Stimulated activated memory B cell treated with anti-CD40 and anti-IgM and Interleukin-4, amounts not matched to agents 10 μg/mL and 1 μg/mL and 100 μg/mL, for 72 hours (primary cell): ENCODE results near the gene DNAH14.
"Not testable (repeated sequence)": the region's sequence is repeated elsewhere in the genome, so short reads cannot be mapped to it uniquely, and the experiment has no call there.

ENCODE experiments used
- ATAC-seq: fragments of 150-1000 bp; cut with Tn5 transposase; 2 replicates; pipeline ENCODE4 v1.10.0; 2021
- H3K27ac Mint-ChIP-seq: one replicate; pipeline ENCODE4 v1.8.0; 2022; ENCODE audit warnings: mild to moderate bottlenecking, mixed read lengths
- H3K27me3 Mint-ChIP-seq: one replicate; pipeline ENCODE4 v1.8.0; 2022; ENCODE audit warnings: mixed read lengths
- H3K36me3 Mint-ChIP-seq: one replicate; pipeline ENCODE4 v1.8.0; 2022; ENCODE audit warnings: mixed read lengths
- H3K4me1 Mint-ChIP-seq: one replicate; pipeline ENCODE4 v1.8.0; 2022; ENCODE audit warnings: mixed read lengths
- H3K4me3 Mint-ChIP-seq: one replicate; pipeline ENCODE4 v1.8.0; 2022; ENCODE audit warnings: mild to moderate bottlenecking, moderate library complexity, mixed read lengths
- H3K9me3 Mint-ChIP-seq: one replicate; pipeline ENCODE4 v1.8.0; 2022; ENCODE audit warnings: mixed read lengths

DNAH14 gene

GRCh38 chr1:225277445-225277844 is 348.0 kb downstream of the DNAH14 start:
- Mint-ChIP-seq H3K9me3 (peaks cover 9% of the 10 kb centered on the region), H3K27ac (no peak overlapping the region), H3K36me3 (no peaks in the 10 kb centered on the region), H3K4me3 (no peak overlapping the region), H3K27me3 (peaks cover 19% of the 10 kb centered on the region), H3K4me1 (no peaks in the 10 kb centered on the region)
- no peak for ATAC-seq

- H3K9me3 Mint-ChIP-seq = peaks cover 9% of the 10 kb centered on the region
- ATAC-seq = no peak
Observed at GRCh38 chr1:225280563-225280962, 351.1 kb downstream of the DNAH14 start.

GRCh38 chr1:225290244-225290643 is 360.8 kb downstream of the DNAH14 start:
- no peak overlapping the region for H3K27ac Mint-ChIP-seq
- ATAC-seq = no peak
- no peak overlapping the region for H3K4me3 Mint-ChIP-seq
- no peaks in the 10 kb centered on the region for H3K4me1 Mint-ChIP-seq
- peaks cover 30% of the 10 kb centered on the region for H3K27me3 Mint-ChIP-seq
- H3K9me3 Mint-ChIP-seq = peaks cover 22% of the 10 kb centered on the region
- peaks cover 6% of the 10 kb centered on the region for H3K36me3 Mint-ChIP-seq

More at GRCh38 chr1:225280563-225280962, 351.1 kb downstream of the DNAH14 start:
- no peaks in the 10 kb centered on the region for H3K4me1 Mint-ChIP-seq
- H3K27ac Mint-ChIP-seq = no peak overlapping the region
- H3K27me3 Mint-ChIP-seq = peaks cover 24% of the 10 kb centered on the region
- no peaks in the 10 kb centered on the region for H3K36me3 Mint-ChIP-seq
- no peak overlapping the region for H3K4me3 Mint-ChIP-seq

- Mint-ChIP-seq H3K4me1 (no peaks in the 10 kb centered on the region), H3K27ac (no peak overlapping the region), H3K36me3 (peaks cover 17% of the 10 kb centered on the region), H3K9me3 (peaks cover 22% of the 10 kb centered on the region), H3K4me3 (no peak overlapping the region), H3K27me3 (peaks cover 53% of the 10 kb centered on the region)
- ATAC-seq = no peak
Observed at GRCh38 chr1:225299624-225300023, 370.1 kb downstream of the DNAH14 start.

GRCh38 chr1:225300381-225300780 is 370.9 kb downstream of the DNAH14 start:
- Mint-ChIP-seq H3K36me3 (peaks cover 10% of the 10 kb centered on the region), H3K27ac (no peak overlapping the region), H3K9me3 (peaks cover 14% of the 10 kb centered on the region), H3K4me1 (no peaks in the 10 kb centered on the region), H3K27me3 (peaks cover 45% of the 10 kb centered on the region), H3K4me3 (no peak overlapping the region)
- no peak for ATAC-seq

GRCh38 chr1:225304996-225305395 is 375.5 kb downstream of the DNAH14 start:
- H3K4me1 Mint-ChIP-seq = no peaks in the 10 kb centered on the region
- H3K9me3 Mint-ChIP-seq = no peaks in the 10 kb centered on the region
- no peaks in the 10 kb centered on the region for H3K36me3 Mint-ChIP-seq
- H3K27me3 Mint-ChIP-seq = peaks cover 2% of the 10 kb centered on the region
- H3K27ac Mint-ChIP-seq = no peak overlapping the region
- no peak for ATAC-seq
- no peak overlapping the region for H3K4me3 Mint-ChIP-seq

GRCh38 chr1:225310544-225310943 is 381.1 kb downstream of the DNAH14 start:
- ATAC-seq, H3K4me3 Mint-ChIP-seq, H3K27ac Mint-ChIP-seq, H3K36me3 Mint-ChIP-seq, H3K9me3 Mint-ChIP-seq, H3K4me1 Mint-ChIP-seq: not testable (repeated sequence)
- peaks cover 12% of the 10 kb centered on the region for H3K27me3 Mint-ChIP-seq

- H3K27me3 Mint-ChIP-seq = peaks cover 12% of the 10 kb centered on the region
- no peak overlapping the region for H3K4me3 Mint-ChIP-seq
- peak; percentile 64 for ATAC-seq
- no peak overlapping the region for H3K27ac Mint-ChIP-seq
- peaks cover 8% of the 10 kb centered on the region for H3K36me3 Mint-ChIP-seq
- peaks cover 4% of the 10 kb centered on the region for H3K9me3 Mint-ChIP-seq
- H3K4me1 Mint-ChIP-seq = no peaks in the 10 kb centered on the region
Observed at GRCh38 chr1:225318706-225319575, 389.5 kb downstream of the DNAH14 start.

- peaks cover 2% of the 10 kb centered on the region for H3K9me3 Mint-ChIP-seq
- no peak overlapping the region for H3K27ac Mint-ChIP-seq
- peaks cover 4% of the 10 kb centered on the region for H3K36me3 Mint-ChIP-seq
- ATAC-seq = no peak
- no peaks in the 10 kb centered on the region for H3K4me1 Mint-ChIP-seq
- H3K4me3 Mint-ChIP-seq = no peak overlapping the region
- peaks cover 7% of the 10 kb centered on the region for H3K27me3 Mint-ChIP-seq
Observed at GRCh38 chr1:225319871-225320270, 390.4 kb downstream of the DNAH14 start.

- Mint-ChIP-seq H3K27me3 (no peaks in the 10 kb centered on the region), H3K36me3 (no peaks in the 10 kb centered on the region), H3K27ac (no peak overlapping the region), H3K9me3 (no peaks in the 10 kb centered on the region), H3K4me3 (no peak overlapping the region), H3K4me1 (no peaks in the 10 kb centered on the region)
- no peak for ATAC-seq
Observed at GRCh38 chr1:225321784-225322183, 392.3 kb downstream of the DNAH14 start.

GRCh38 chr1:225329041-225329440 is 399.6 kb downstream of the DNAH14 start:
- no peak overlapping the region for H3K4me3 Mint-ChIP-seq
- H3K9me3 Mint-ChIP-seq = no peaks in the 10 kb centered on the region

GRCh38 chr1:225329996-225330395 is 400.5 kb downstream of the DNAH14 start:
- not testable (repeated sequence) for H3K4me3 Mint-ChIP-seq, H3K27ac Mint-ChIP-seq, H3K36me3 Mint-ChIP-seq, H3K4me1 Mint-ChIP-seq, H3K9me3 Mint-ChIP-seq, ATAC-seq
- H3K27me3 Mint-ChIP-seq = peaks cover 12% of the 10 kb centered on the region

More at GRCh38 chr1:225329041-225329440, 399.6 kb downstream of the DNAH14 start:
- Mint-ChIP-seq H3K4me1 (no peaks in the 10 kb centered on the region), H3K36me3 (no peaks in the 10 kb centered on the region), H3K27ac (no peak overlapping the region), H3K27me3 (peaks cover 12% of the 10 kb centered on the region)
- no peak for ATAC-seq

GRCh38 chr1:225332686-225333085 is 403.2 kb downstream of the DNAH14 start:
- no peak for ATAC-seq
- H3K9me3 Mint-ChIP-seq = no peaks in the 10 kb centered on the region
- H3K36me3 Mint-ChIP-seq = no peaks in the 10 kb centered on the region
- peaks cover 3% of the 10 kb centered on the region for H3K27me3 Mint-ChIP-seq
- H3K4me1 Mint-ChIP-seq = no peaks in the 10 kb centered on the region
- H3K4me3 Mint-ChIP-seq = no peak overlapping the region
- no peak overlapping the region for H3K27ac Mint-ChIP-seq

- not testable (repeated sequence) for H3K4me3 Mint-ChIP-seq, H3K36me3 Mint-ChIP-seq, H3K9me3 Mint-ChIP-seq, H3K27ac Mint-ChIP-seq, ATAC-seq, H3K4me1 Mint-ChIP-seq, H3K27me3 Mint-ChIP-seq
Observed at GRCh38 chr1:225335098-225335778, 405.8 kb downstream of the DNAH14 start.

- ATAC-seq = no peak
- Mint-ChIP-seq H3K27ac (no peak overlapping the region), H3K27me3 (peaks cover 24% of the 10 kb centered on the region), H3K36me3 (no peaks in the 10 kb centered on the region), H3K9me3 (no peaks in the 10 kb centered on the region), H3K4me1 (no peaks in the 10 kb centered on the region), H3K4me3 (no peak overlapping the region)
Observed at GRCh38 chr1:225338545-225338944, 409.1 kb downstream of the DNAH14 start.

GRCh38 chr1:225341642-225342041 is 412.2 kb downstream of the DNAH14 start:
- Mint-ChIP-seq H3K4me1 (no peaks in the 10 kb centered on the region), H3K27me3 (peaks cover 33% of the 10 kb centered on the region), H3K36me3 (no peaks in the 10 kb centered on the region), H3K4me3 (no peak overlapping the region), H3K27ac (no peak overlapping the region), H3K9me3 (no peaks in the 10 kb centered on the region)
- no peak for ATAC-seq
